OCI-LY1 (cell line): Measurements from ENCODE around the gene BRME1.

Source experiments
- H2AFZ ChIP-seq: fragments of 200-600 bp; sonication (generic), shearing (Covaris generic); 2 replicates; pipeline ENCODE4 v1.6.0; 2014; ENCODE audit warnings: antibody characterized with exemption, mild to moderate bottlenecking, low read length
- H3F3A ChIP-seq: fragments of 200-600 bp; sonication (generic), shearing (Covaris generic); 2 replicates; pipeline ENCODE4 v1.6.0; 2014; ENCODE audit warnings: mild to moderate bottlenecking, antibody characterized with exemption, low read length, moderate library complexity; ENCODE audit not compliant: insufficient read depth
- H3K27ac ChIP-seq: fragments of 200-600 bp; sonication (generic); 2 replicates; pipeline ENCODE4 v1.5.1; 2014; ENCODE audit warnings: low read length, mixed run types, mild to moderate bottlenecking, low read depth; ENCODE audit not compliant: poor library complexity, severe bottlenecking
- H3K27me3 ChIP-seq: fragments of 200-600 bp; sonication (generic); 2 replicates; pipeline ENCODE4 v1.6.0; 2014; ENCODE audit warnings: antibody characterized with exemption, mild to moderate bottlenecking, low read length, moderate library complexity; ENCODE audit not compliant: insufficient read depth
- H3K36me3 ChIP-seq: fragments of 200-600 bp; sonication (generic); 2 replicates; pipeline ENCODE4 v1.6.1; 2014; ENCODE audit warnings: mild to moderate bottlenecking, antibody characterized with exemption, low read length, moderate library complexity, mixed read lengths; ENCODE audit not compliant: insufficient read depth
- H3K4me1 ChIP-seq: fragments of 200-600 bp; sonication (generic); 2 replicates; pipeline ENCODE4 v1.5.1; 2014; ENCODE audit warnings: mild to moderate bottlenecking, low read length, moderate library complexity; ENCODE audit not compliant: insufficient read depth, severe bottlenecking
- H3K4me2 ChIP-seq: fragments of 200-600 bp; sonication (generic), shearing (Covaris generic); 2 replicates; pipeline ENCODE4 v1.6.1; 2014; ENCODE audit warnings: low read length
- H3K4me3 ChIP-seq: fragments of 200-600 bp; sonication (generic); 2 replicates; pipeline ENCODE4 v1.5.1; 2014; ENCODE audit warnings: low read length, low read depth, mild to moderate bottlenecking, mixed read lengths; ENCODE audit not compliant: poor library complexity, severe bottlenecking
- H3K79me2 ChIP-seq: fragments of 200-600 bp; shearing (Covaris generic); 2 replicates; pipeline ENCODE4 v1.6.1; 2016; ENCODE audit warnings: mixed run types, low read length, mixed read lengths; ENCODE audit not compliant: insufficient read depth
- H3K9ac ChIP-seq: fragments of 200-600 bp; sonication (generic), shearing (Covaris generic); 2 replicates; pipeline ENCODE4 v1.6.1; 2014; ENCODE audit warnings: mild to moderate bottlenecking, low read length, mixed read lengths
- H3K9me2 ChIP-seq: fragments of 200-600 bp; sonication (generic), shearing (Covaris generic); 2 replicates; pipeline ENCODE4 v1.6.1; 2014; ENCODE audit warnings: low read depth, mild to moderate bottlenecking, low read length, mixed read lengths
- H3K9me3 ChIP-seq: fragments of 200-600 bp; shearing (Covaris generic); 2 replicates; pipeline ENCODE4 v1.6.1; 2014; ENCODE audit warnings: low read length, mixed read lengths
- H4K20me1 ChIP-seq: fragments of 200-600 bp; sonication (generic), shearing (Covaris generic); 2 replicates; pipeline ENCODE4 v1.6.0; 2016; ENCODE audit warnings: mild to moderate bottlenecking, low read length; ENCODE audit not compliant: insufficient read depth
- CTCF ChIP-seq: fragments of 200-600 bp; sonication (generic), shearing (Covaris generic); IDR thresholded peaks from 2 replicates; pipeline ENCODE4 v1.5.1; 2017; ENCODE audit warnings: mild to moderate bottlenecking, antibody characterized with exemption, low read length, moderate library complexity, mixed read lengths
- EZH2 ChIP-seq: fragments of 200-600 bp; sonication (generic), shearing (Covaris generic); IDR thresholded peaks from 2 replicates; pipeline ENCODE4 v1.8.0; 2017; ENCODE audit warnings: borderline replicate concordance, mixed run types, mild to moderate bottlenecking, antibody characterized with exemption, low read length, moderate library complexity, mixed read lengths

BRME1 gene

GRCh38 chr19:13839130-13839937, 66.6 kb downstream of the BRME1 start:
- peak overlapping the region; percentile 48 for H3K4me3 ChIP-seq
- no peaks in the 10 kb centered on the region for H3K9me3 ChIP-seq
- H3K27me3 ChIP-seq: no peaks in the 10 kb centered on the region
- no peaks in the 10 kb centered on the region for H3K36me3 ChIP-seq
- TF ChIP-seq CTCF: no peak
- no peak for TF ChIP-seq EZH2
- H3K79me2 ChIP-seq: no peaks in the 10 kb centered on the region
- no peaks in the 10 kb centered on the region for H4K20me1 ChIP-seq
- H3K27ac ChIP-seq: peak overlapping the region; percentile 89
- H3K9ac ChIP-seq: peak overlapping the region; percentile 63
- H2AFZ ChIP-seq: no peak overlapping the region
- no peaks in the 10 kb centered on the region for H3K9me2 ChIP-seq
- H3K4me2 ChIP-seq: peak overlapping the region; percentile 72
- H3K4me1 ChIP-seq: peaks cover 54% of the 10 kb centered on the region
- no peaks in the 10 kb centered on the region for H3F3A ChIP-seq

- Histone ChIP-seq H3K4me1 (peaks cover 60% of the 10 kb centered on the region), H3K9ac (peak overlapping the region; percentile 63), H3K27me3 (no peaks in the 10 kb centered on the region), H3K4me3 (peak overlapping the region; percentile 48), H3K9me3 (no peaks in the 10 kb centered on the region), H4K20me1 (no peaks in the 10 kb centered on the region), H3K27ac (peak overlapping the region; percentile 89), H3K4me2 (peak overlapping the region; percentile 72), H3K79me2 (no peaks in the 10 kb centered on the region), H3K9me2 (no peaks in the 10 kb centered on the region), H3F3A (no peaks in the 10 kb centered on the region), H2AFZ (no peak overlapping the region), H3K36me3 (no peaks in the 10 kb centered on the region)
- TF ChIP-seq EZH2: no peak
- TF ChIP-seq CTCF: no peak
These were observed 67.3 kb downstream of the BRME1 start for GRCh38 chr19:13838435-13839129.

- H3K4me1 ChIP-seq: peaks cover 58% of the 10 kb centered on the region
- TF ChIP-seq CTCF: no peak
- TF ChIP-seq EZH2: no peak
- H4K20me1 ChIP-seq: no peaks in the 10 kb centered on the region
- H3K9ac ChIP-seq: peak overlapping the region; percentile 28; the same call in 1 of the 2 replicates
- no peak overlapping the region for H2AFZ ChIP-seq
- no peaks in the 10 kb centered on the region for H3K9me2 ChIP-seq
- no peak overlapping the region for H3K4me3 ChIP-seq
- H3K4me2 ChIP-seq: peak overlapping the region; percentile 18; the same call in 1 of the 2 replicates
- H3K27ac ChIP-seq: peak overlapping the region; percentile 87
- H3K36me3 ChIP-seq: no peaks in the 10 kb centered on the region
- H3F3A ChIP-seq: no peaks in the 10 kb centered on the region
- no peaks in the 10 kb centered on the region for H3K79me2 ChIP-seq
- H3K27me3 ChIP-seq: no peaks in the 10 kb centered on the region
- H3K9me3 ChIP-seq: no peaks in the 10 kb centered on the region
These were observed 69.9 kb downstream of the BRME1 start for GRCh38 chr19:13835791-13836723.
